HG03378 (cell line): Measurements from ENCODE around the gene F7.
"Not testable (repeated sequence)": the region's sequence is repeated elsewhere in the genome, so short reads cannot be mapped to it uniquely, and the experiment has no call there.

Experiments
- ATAC-seq: cut with Tn5 transposase; IDR thresholded peaks from one replicate; pipeline ENCODE4 v1.9.1; 2021; ENCODE audit warnings: mild to moderate bottlenecking, moderate library complexity; ENCODE audit not compliant: unreplicated experiment

The F7 gene

GRCh38 chr13:113150550-113151365 is 45.2 kb downstream of the F7 start:
- no peak for ATAC-seq

GRCh38 chr13:113151745-113152690 is 46.4 kb downstream of the F7 start:
- no peak for ATAC-seq

DNA sequence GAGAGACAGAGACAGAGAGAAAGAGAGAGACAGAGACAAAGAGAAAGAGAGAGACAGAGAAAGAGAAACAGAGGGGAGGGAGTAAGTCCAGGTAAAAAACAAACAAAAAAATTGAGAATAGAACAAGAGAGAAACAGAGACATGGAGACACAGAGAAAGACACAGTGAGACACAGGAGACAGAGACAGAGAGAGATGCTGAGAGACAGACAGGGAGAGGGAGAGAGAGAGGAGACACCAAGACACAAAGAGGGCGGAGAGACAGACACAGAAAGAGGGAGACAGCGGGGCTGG is 47.0 kb downstream of the F7 start:
- ATAC-seq = peak; percentile 5

DNA sequence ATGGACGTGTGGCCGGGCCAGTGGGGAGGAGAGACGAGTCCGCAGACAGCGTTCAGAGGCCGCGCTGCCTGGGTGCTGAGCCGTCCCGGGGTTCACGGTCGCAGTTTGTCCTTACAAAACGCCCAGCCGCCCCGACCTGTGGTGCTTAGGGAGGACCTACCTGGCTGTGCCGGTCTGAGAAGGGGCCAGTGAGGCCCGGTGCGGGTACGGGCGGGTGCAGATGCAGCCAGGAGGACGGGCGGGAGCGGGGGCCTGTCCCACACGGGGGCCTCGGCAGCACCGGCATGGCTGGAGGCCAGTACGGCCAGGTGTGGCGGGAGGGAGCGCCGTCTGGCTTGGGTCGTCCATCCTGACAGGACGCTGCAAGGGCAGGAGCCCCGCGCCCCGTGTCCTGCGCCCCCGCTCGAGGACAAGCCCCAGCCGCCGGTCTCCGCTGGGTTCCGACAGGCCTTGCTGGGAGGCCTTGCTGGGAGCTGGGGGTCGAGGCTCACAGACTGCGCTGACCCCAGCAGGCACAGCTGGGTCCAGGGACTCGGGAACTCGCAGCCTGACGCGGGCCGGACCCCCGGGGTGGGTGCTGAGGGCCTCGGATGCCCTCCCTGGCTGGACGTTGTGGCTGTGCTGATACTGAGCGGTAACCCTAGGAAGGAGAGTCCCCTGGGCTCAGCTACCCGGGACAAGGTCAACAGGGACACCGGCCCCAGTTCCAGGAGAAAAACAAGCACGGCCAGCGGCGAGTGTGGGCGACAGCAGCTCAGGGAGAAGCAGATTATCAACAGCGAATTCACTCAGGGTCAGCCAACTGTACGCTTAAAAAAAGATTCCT is 47.6 kb downstream of the F7 start:
- ATAC-seq = peak; percentile 22

DNA sequence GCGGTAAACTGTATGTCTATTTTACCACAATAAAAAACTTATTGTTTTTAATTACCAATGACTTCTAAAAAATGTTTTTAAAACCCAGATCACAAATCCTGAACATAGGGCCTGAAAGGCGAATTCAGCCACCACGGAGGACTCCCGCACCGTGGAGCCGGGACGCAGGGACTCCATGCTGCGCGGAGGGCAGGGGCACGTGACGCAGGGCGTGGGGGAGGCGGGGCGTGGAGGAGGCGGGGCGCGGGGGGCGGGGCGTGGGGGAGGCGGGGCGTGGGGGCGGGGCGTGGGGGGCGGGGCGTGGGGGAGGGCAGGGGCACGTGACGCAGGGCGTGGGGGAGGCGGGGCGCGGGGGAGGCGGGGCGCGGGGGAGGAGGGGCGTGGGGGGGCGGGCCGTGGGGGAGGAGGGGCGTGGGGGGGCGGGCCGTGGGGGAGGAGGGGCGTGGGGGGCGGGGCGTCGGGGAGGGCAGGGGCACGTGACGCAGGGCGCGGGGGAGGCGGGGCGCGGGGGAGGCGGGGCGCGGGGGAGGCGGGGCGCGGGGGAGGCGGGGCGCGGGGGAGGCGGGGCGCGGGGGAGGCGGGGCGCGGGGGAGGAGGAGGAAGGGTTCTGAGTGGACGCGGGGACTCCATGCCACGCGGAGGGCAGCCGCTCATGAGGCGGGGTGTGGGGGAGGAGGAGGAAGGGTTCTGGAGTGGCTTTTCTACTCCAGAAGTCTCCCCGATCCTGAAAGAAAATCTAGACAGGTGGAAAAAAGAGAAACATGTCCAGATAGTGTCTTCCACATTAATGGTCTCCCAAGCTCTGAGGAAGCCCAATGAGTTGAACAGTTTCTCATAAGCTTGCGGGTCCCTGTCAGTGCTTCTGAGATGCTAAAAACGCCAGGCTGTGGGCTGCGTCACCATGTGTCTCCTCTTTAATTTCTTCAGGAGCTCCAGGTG is 48.5 kb downstream of the F7 start:
- ATAC-seq = peak; percentile 39

GRCh38 chr13:113155201-113155600 is 49.6 kb downstream of the F7 start:
- ATAC-seq = no peak

- ATAC-seq = no peak
These were observed 50.5 kb downstream of the F7 start for GRCh38 chr13:113155982-113156655.

- no peak for ATAC-seq
These were observed 51.8 kb downstream of the F7 start for GRCh38 chr13:113157206-113157928.

DNA sequence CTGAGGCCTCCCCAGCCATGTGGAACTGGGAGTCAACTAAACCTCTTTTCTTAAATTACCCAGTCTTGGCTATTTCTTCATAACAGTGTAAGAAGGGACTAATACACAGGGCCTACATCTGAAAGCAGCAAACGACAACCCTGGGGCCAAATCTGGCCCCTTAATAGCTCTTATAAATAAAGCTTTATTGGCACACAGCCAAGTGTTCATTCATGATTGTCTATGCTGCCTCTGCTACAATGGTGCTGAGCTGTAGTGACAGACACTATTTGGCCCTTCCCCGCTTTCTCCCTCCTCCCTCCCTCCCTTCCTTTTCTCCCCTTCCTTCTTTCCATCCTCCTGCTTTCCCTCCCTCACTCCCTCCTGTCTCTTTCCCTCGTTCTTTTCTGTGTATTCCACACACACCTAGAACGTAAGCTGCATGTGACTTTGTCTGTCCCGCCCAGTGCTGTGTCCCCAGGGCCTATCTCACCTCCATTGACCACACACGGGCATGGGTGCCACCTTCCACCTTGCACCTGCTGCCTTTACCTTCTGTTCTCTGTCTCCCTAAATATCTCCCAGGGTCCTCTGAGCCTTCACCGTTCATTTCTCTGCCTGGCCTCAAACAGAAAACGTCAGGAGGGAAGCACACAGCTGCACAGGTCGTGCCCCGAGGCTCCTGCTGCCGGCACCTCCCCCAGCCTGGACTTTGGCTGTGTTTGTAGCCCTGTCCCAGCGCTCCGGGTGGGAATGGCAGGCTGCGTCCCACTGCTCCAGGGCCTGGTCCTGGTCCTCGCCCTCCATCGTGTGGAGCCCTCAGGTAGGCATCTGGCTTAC is 52.5 kb downstream of the F7 start, which contains the start of gene PROZ:
Gene PROZ, plus strand, starts transcription at position 720 of the 819 bp plus-strand sequence. Its CDS starts 13 bp downstream, at position 733.
- ATAC-seq = no peak

GRCh38 chr13:113158946-113159345 is 53.4 kb downstream of the F7 start:
- ATAC-seq = no peak

DNA sequence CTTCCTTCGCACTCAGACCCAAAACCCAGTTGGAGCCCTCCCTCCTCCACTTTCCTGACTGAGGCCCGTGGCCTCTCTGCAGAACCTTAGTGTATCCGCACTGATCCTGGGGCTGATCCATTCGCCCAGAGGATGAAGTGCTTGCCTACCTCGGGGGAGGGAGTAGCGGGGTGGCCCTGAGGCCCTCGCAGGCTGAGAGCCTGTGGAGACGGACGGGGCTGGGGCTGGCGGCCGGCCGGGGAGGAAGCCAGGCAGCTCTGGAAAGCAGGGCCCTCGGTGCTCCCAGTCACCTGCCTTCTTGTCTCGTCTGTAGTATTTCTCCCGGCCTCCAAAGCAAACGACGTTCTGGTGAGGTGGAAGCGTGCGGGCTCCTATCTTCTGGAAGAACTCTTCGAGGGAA is 54.1 kb downstream of the F7 start:
- ATAC-seq = no peak

DNA sequence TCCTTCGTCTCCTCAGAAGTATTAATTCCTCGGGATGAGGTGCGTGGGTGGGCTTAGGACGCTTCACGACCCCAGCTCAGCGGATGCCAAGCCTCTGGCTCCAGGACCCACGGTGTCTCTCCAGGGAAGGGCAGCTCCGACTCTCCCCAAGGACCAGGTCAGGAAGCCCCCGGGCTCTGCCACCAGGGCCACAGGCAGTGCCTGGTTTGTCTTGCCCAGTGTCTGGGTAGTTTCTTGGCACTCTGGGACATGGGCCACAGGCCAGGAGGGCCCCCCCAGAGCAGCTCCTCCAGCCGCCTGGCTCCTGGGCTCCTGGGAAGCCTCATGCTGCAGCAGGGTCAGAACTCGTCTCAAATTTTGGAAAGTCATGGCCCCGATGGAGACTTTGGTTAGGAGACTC is 55.4 kb downstream of the F7 start:
- no peak for ATAC-seq

GRCh38 chr13:113161433-113161832 is 55.8 kb downstream of the F7 start:
- ATAC-seq = no peak

GRCh38 chr13:113161975-113162374 is 56.4 kb downstream of the F7 start:
- not testable (repeated sequence) for ATAC-seq

- ATAC-seq = no peak
These were observed 57.4 kb downstream of the F7 start for GRCh38 chr13:113162783-113163685.

GRCh38 chr13:113164492-113164891 is 58.9 kb downstream of the F7 start:
- no peak for ATAC-seq

DNA sequence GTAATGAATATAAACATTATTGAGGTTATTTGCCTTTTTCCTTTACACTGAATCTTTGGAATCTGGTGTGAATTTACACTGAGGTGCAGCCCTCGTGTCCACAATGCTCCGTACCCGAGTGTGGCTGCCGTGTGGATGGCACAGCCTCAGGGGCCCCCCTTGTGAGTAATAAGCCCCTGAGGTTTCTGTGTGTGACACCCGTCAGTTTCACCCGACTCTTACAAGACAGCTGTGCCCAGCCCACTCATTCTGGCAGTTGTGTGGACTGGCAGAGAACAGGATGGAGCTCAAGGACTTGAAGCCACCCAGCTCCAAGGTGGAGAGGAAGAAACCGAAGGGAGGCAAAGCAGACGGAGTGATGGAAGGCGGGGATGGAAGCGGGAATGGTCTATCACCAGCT is 60.7 kb downstream of the F7 start:
- ATAC-seq = no peak
